Central memory CD8-positive, alpha-beta T cell (primary cell): ENCODE results near the gene TRPV6.

Experiments used
- ATAC-seq: fragments of 150-1000 bp; cut with Tn5 transposase; replicated peaks from 2 replicates; pipeline ENCODE4 v1.10.0; 2022; ENCODE audit warnings: mild to moderate bottlenecking, moderate FRiP score, moderate number of reproducible peaks; ENCODE audit not compliant: poor library complexity, severe bottlenecking; ENCODE audit errors: extremely low read depth
- DNase-seq, 2 donors: peaks; one replicate each; pipeline ENCODE4 v3.0.0; 2021; ENCODE audit warnings: low spot score in 2 of 2
- H3K27ac Mint-ChIP-seq: one replicate; pipeline ENCODE4 v1.8.0; 2022; ENCODE audit warnings: low read depth, mild to moderate bottlenecking, moderate library complexity, mixed read lengths
- H3K27me3 Mint-ChIP-seq: one replicate; pipeline ENCODE4 v1.8.0; 2022; ENCODE audit warnings: mixed read lengths
- H3K36me3 Mint-ChIP-seq: one replicate; pipeline ENCODE4 v1.8.0; 2022; ENCODE audit warnings: mild to moderate bottlenecking, moderate library complexity, mixed read lengths; ENCODE audit not compliant: insufficient read depth
- H3K4me1 Mint-ChIP-seq: one replicate; pipeline ENCODE4 v1.8.0; 2022; ENCODE audit warnings: mixed read lengths
- H3K4me3 Mint-ChIP-seq: one replicate; pipeline ENCODE4 v1.8.0; 2022; ENCODE audit warnings: mild to moderate bottlenecking, moderate library complexity, mixed read lengths
- H3K9me3 Mint-ChIP-seq: one replicate; pipeline ENCODE4 v1.8.0; 2022; ENCODE audit warnings: mixed read lengths

Gene TRPV6

GRCh38 chr7:142889816-142890215, 4.3 kb upstream of the TRPV6 start:
- no peaks in the 10 kb centered on the region for H3K4me1 Mint-ChIP-seq
- H3K27ac Mint-ChIP-seq, result peak overlapping the region; percentile 19
- H3K4me3 Mint-ChIP-seq, result no peak overlapping the region
- no peak for DNase-seq
- H3K9me3 Mint-ChIP-seq, result no peaks in the 10 kb centered on the region
- no peaks in the 10 kb centered on the region for H3K36me3 Mint-ChIP-seq
- no peak for ATAC-seq
- peaks cover 6% of the 10 kb centered on the region for H3K27me3 Mint-ChIP-seq

- DNase-seq, result no peak
- H3K4me1 Mint-ChIP-seq, result no peaks in the 10 kb centered on the region
These were observed 1.9 kb upstream of the TRPV6 start for GRCh38 chr7:142887282-142888015.

GRCh38 chr7:142886866-142887265, 1.3 kb upstream of the TRPV6 start:
- H3K4me3 Mint-ChIP-seq, result no peak overlapping the region
- H3K36me3 Mint-ChIP-seq, result no peaks in the 10 kb centered on the region
- ATAC-seq, result no peak
- peaks cover 3% of the 10 kb centered on the region for H3K27me3 Mint-ChIP-seq
- no peaks in the 10 kb centered on the region for H3K4me1 Mint-ChIP-seq
- no peak overlapping the region for H3K27ac Mint-ChIP-seq
- no peak for DNase-seq
- H3K9me3 Mint-ChIP-seq, result no peaks in the 10 kb centered on the region

More at GRCh38 chr7:142887282-142888015, 1.9 kb upstream of the TRPV6 start:
- H3K36me3 Mint-ChIP-seq, result no peaks in the 10 kb centered on the region
- no peak overlapping the region for H3K4me3 Mint-ChIP-seq
- ATAC-seq, result no peak
- no peaks in the 10 kb centered on the region for H3K9me3 Mint-ChIP-seq
- peaks cover 2% of the 10 kb centered on the region for H3K27me3 Mint-ChIP-seq
- no peak overlapping the region for H3K27ac Mint-ChIP-seq

- Mint-ChIP-seq H3K9me3 (no peaks in the 10 kb centered on the region), H3K27me3 (peaks cover 23% of the 10 kb centered on the region), H3K4me3 (no peak overlapping the region), H3K27ac (no peak overlapping the region), H3K36me3 (no peaks in the 10 kb centered on the region), H3K4me1 (no peaks in the 10 kb centered on the region)
- ATAC-seq, result no peak
- DNase-seq, result no peak
These were observed 1.3 kb downstream of the TRPV6 start for GRCh38 chr7:142884286-142884640.

GRCh38 chr7:142883571-142884285, 1.8 kb downstream of the TRPV6 start:
- no peak for ATAC-seq
- DNase-seq, result no peak
- Mint-ChIP-seq H3K4me1 (no peaks in the 10 kb centered on the region), H3K27me3 (peaks cover 28% of the 10 kb centered on the region), H3K36me3 (no peaks in the 10 kb centered on the region), H3K4me3 (no peak overlapping the region), H3K27ac (no peak overlapping the region), H3K9me3 (no peaks in the 10 kb centered on the region)

DNA sequence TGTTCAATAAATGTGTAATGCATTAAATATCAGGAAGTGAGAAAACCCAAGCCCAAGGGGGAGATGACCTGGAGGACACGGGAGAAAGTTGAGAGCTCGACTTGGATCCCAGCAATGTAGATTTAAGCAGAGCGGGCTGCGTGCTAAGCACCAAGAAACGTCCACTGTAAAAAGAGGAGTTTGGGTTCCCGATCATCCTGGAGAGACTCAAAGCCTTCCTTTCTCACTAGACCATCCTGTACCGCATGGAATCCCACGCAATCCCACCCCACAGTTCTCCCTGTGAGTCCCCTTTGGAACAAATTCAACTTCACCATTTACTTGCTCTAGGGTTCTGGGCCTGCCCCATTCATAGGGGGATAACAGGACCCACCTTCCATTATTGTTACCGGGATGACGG, 2.4 kb downstream of the TRPV6 start:
- Mint-ChIP-seq H3K36me3 (no peaks in the 10 kb centered on the region), H3K4me3 (no peak overlapping the region), H3K27me3 (peaks cover 28% of the 10 kb centered on the region), H3K9me3 (no peaks in the 10 kb centered on the region), H3K4me1 (no peaks in the 10 kb centered on the region), H3K27ac (no peak overlapping the region)
- DNase-seq (no peak), ATAC-seq (no peak)

DNA sequence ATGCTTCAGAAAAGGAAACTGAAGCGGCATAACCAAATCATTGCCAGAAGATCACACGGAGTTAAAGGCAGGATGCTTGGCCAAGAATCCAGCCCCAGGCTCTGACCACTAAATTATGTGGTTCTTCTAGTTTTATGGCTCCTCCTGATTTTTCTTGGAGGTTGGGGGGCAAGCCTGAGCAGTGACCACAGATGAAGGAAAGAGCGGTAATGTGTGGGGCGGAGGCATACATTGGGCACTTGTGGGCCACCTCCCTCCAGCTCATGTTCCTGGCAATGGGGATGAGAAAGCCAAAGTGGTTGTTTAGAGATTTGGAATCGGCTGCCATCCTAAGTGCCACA, 3.2 kb downstream of the TRPV6 start:
- H3K27me3 Mint-ChIP-seq, result peaks cover 35% of the 10 kb centered on the region
- DNase-seq (no peak), ATAC-seq (no peak)
- H3K4me3 Mint-ChIP-seq, result no peak overlapping the region
- H3K9me3 Mint-ChIP-seq, result no peaks in the 10 kb centered on the region
- H3K36me3 Mint-ChIP-seq, result no peaks in the 10 kb centered on the region
- H3K4me1 Mint-ChIP-seq, result no peaks in the 10 kb centered on the region
- H3K27ac Mint-ChIP-seq, result no peak overlapping the region

DNA sequence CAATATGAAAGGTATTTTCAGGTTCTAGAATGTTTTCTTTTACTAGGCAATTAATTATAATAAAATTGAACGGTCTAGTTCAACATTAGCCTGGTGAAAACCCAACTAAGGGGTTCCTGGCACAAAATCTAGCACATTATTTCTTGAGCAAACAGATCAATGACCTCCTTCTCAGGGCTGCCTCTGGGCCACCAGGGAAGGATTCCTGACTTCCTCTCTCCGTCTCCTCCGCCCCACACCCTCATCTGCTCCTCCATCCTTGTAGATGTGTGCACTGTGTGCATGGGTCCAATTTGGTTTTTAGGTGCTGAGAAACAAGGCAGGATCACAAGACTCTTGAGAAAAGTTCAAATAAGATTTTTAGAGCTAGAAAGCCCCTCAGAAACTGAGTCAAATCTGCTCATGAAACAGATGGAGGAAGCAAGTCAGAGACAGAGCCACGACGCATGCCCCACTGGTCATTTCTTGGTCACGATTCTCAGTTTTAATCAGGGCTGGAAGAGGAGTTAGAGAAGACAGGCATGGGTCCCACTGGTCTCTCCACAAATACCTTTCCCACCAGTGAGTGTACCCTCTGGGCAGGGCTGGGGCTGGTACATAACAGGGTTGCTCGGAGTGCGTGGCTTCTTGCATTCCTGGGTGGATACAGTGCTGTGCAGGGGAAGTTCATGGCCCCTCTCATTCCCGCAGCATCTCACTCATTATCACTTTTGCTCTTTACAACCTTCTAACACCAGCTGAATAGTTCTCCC, 3.8 kb downstream of the TRPV6 start:
- no peak for ATAC-seq
- H3K9me3 Mint-ChIP-seq, result no peaks in the 10 kb centered on the region
- peaks cover 41% of the 10 kb centered on the region for H3K27me3 Mint-ChIP-seq
- no peaks in the 10 kb centered on the region for H3K36me3 Mint-ChIP-seq
- no peaks in the 10 kb centered on the region for H3K4me1 Mint-ChIP-seq
- no peak for DNase-seq
- no peak overlapping the region for H3K27ac Mint-ChIP-seq
- H3K4me3 Mint-ChIP-seq, result no peak overlapping the region

DNA sequence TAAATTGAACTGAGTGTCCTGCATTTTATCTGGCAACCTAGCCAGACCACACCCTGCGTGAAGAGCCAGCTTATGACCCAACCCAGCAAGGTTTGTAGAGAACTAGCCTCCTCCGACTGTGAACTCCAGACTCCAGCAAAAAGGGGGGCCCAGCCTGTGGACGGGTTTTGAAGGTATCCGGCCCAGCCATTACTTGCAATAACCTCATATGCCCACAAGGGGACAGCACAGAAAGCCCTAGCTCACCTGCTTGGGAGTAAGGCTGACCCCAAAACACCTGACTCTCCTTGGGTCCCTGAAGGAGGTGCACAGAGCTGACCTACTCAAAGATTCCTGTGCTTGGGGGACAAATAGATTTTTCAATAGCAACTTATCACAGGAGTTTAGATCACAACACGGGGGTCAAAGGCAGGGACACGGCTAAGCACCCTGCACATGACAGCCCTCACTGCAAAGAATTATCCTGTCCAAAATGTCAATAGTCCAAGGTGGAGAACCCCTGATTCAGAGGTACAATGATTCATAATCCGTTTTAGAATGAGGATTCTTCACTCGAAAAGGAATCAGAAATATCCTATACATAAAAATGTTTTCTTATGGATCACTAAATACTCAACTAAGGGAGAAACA, 4.6 kb downstream of the TRPV6 start:
- ATAC-seq (no peak), DNase-seq (peak; percentile 29 to 31)
- Mint-ChIP-seq H3K36me3 (no peaks in the 10 kb centered on the region), H3K27me3 (peaks cover 48% of the 10 kb centered on the region), H3K4me1 (no peaks in the 10 kb centered on the region), H3K9me3 (no peaks in the 10 kb centered on the region), H3K4me3 (no peak overlapping the region), H3K27ac (no peak overlapping the region)

- Mint-ChIP-seq H3K27me3 (peaks cover 53% of the 10 kb centered on the region), H3K36me3 (no peaks in the 10 kb centered on the region), H3K9me3 (no peaks in the 10 kb centered on the region), H3K4me3 (no peak overlapping the region), H3K4me1 (no peaks in the 10 kb centered on the region), H3K27ac (no peak overlapping the region)
- no peak for ATAC-seq
- no peak for DNase-seq
These were observed 6.5 kb downstream of the TRPV6 start for GRCh38 chr7:142879060-142879459.

GRCh38 chr7:142878315-142878714, 7.2 kb downstream of the TRPV6 start:
- DNase-seq (no peak), ATAC-seq (no peak)
- H3K36me3 Mint-ChIP-seq, result no peaks in the 10 kb centered on the region
- no peak overlapping the region for H3K27ac Mint-ChIP-seq
- H3K4me1 Mint-ChIP-seq, result no peaks in the 10 kb centered on the region
- peaks cover 53% of the 10 kb centered on the region for H3K27me3 Mint-ChIP-seq
- no peaks in the 10 kb centered on the region for H3K9me3 Mint-ChIP-seq
- H3K4me3 Mint-ChIP-seq, result no peak overlapping the region

DNA sequence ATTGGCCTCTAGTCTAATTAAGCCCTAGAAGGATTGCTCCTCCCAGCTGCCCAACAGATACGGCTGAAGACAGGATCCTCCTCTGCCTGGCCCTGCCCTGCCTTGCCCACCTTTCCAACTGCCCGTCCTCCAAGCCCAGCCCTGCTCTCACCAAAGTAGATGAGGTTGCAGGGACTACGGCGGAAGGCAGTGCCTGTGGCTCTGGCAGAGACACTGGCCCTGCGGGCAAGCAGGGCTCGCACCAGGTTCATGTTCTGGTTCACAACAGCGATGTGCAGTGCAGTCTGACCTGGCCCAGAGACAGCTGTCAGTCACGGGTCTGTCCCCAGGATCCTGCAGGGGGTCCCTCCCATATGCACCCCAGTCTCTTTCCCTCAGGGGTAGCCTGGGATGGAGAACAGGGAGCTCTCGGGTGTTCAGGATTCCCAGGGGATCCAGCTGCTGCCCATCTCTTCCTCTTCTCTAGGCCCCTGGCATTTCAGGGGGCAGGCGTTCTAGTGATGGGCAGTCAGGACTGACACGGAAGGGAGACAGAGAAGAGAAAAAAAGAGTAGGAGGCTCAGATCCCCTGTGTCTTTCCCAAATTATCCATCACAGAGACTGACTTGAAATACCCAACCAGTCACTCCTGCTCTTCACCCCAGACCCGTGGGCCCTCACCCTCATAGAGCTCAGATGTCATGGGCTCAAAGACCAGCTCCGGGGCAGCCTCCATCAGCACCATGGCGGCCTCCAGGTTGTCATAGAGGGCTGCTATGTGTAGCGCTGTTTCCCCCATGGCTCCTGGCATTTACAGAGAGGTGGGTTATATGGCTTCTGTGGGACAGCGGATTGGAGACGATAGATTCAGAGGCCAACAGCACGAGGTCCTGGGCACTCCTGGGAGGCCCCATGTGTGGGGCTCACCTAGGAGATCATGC, 8.3 kb downstream of the TRPV6 start:
- Mint-ChIP-seq H3K27ac (no peak overlapping the region), H3K9me3 (no peaks in the 10 kb centered on the region), H3K36me3 (no peaks in the 10 kb centered on the region), H3K4me1 (no peaks in the 10 kb centered on the region), H3K4me3 (no peak overlapping the region), H3K27me3 (peaks cover 53% of the 10 kb centered on the region)
- no peak for ATAC-seq
- DNase-seq, result no peak
